Breast epithelium (tissue), 4 donors: ENCODE measurements around the gene TSPAN12. TPM values are rescaled to one million over a fixed set of nuclear protein-coding genes. Genes with fewer than 3 reads are reported as not detected.
"Not testable (repeated sequence)": the region's sequence is repeated elsewhere in the genome, so short reads cannot be mapped to it uniquely, and the experiment has no call there.

Source experiments
- DNase-seq, 2 donors: peaks; one replicate each; pipeline ENCODE4 v3.0.0-alpha.2; 2019; ENCODE audit warnings: low spot score in 2 of 2
- H3K27ac ChIP-seq, 2 donors: fragments of 200-600 bp; sonication (generic) in 1 of 2; one replicate each; pipeline ENCODE4 v1.5.1; 2016 to 2019; ENCODE audit warnings: mild to moderate bottlenecking in 1 of 2
- H3K27me3 ChIP-seq, 2 donors: fragments of 200-600 bp; sonication (generic) in 1 of 2; one replicate each; pipeline versions ENCODE4 v1.5.1 to v1.6.0; 2017 to 2019; ENCODE audit warnings: control low read depth in 1 of 2, mild to moderate bottlenecking in 1 of 2
- H3K36me3 ChIP-seq: fragments of 200-600 bp; one replicate; pipeline ENCODE4 v1.5.1; 2019
- H3K4me1 ChIP-seq, 2 donors: fragments of 200-600 bp; sonication (generic); one replicate each; pipeline ENCODE4 v1.5.1; 2016 to 2019; ENCODE audit warnings: control low read depth in 1 of 2
- H3K4me3 ChIP-seq, 3 donors: fragments of 200-600 bp; sonication (generic); 1 replicate in 2 of 3; 2 replicates in 1 of 3; pipeline ENCODE4 v1.5.1; 2016 to 2019; ENCODE audit warnings: mild to moderate bottlenecking in 3 of 3, moderate library complexity in 2 of 3
- H3K9me3 ChIP-seq, 2 donors: fragments of 200-600 bp; sonication (generic) in 1 of 2; one replicate each; pipeline ENCODE4 v1.5.1; 2016 to 2019; ENCODE audit warnings: control low read depth in 1 of 2
- CTCF ChIP-seq, 3 donors: fragments of 450-650 bp; IDR thresholded peaks; one replicate each; pipeline ENCODE4 v1.5.1; 2016 to 2017; ENCODE audit warnings: antibody characterized with exemption in 3 of 3, mild to moderate bottlenecking in 3 of 3, moderate library complexity in 3 of 3
- POLR2A ChIP-seq: fragments of 450-650 bp; IDR thresholded peaks from one replicate; pipeline ENCODE4 v1.6.1; 2016; ENCODE audit warnings: antibody characterized with exemption, mild to moderate bottlenecking, moderate library complexity
- POLR2AphosphoS5 ChIP-seq, 3 donors: sonication (generic); formaldehyde crosslinking; IDR thresholded peaks; one replicate each; pipeline ENCODE4 v1.6.1; 2017; ENCODE audit warnings: antibody characterized with exemption in 3 of 3
- intact Hi-C: fragments of 100-400 bp; cut with DNase I; formaldehyde crosslinking; loops from one replicate; pipeline ENCODE4 v1.15.1; 2023; ENCODE audit warnings: low total_unique reads
- total RNA-seq, 3 donors: library from RNA; depleted of rRNA; stranded (reverse); fragments of >200 nt; gene quantifications; one replicate each; pipeline ENCODE4 v1.1.0, GENCODE V29; 2016

TSPAN12 gene
- total RNA-seq: 10 to 100 TPM in 1 of 3 donors, 1 to 10 TPM in 2; 6.6 to 11.3 (median 9.2) TPM

GRCh38 chr7:120857588-120858573 is at the start of gene TSPAN12:
TSPAN12 (minus strand) TSS chr7:120858144; CDS start chr7:120856763, 1,381 bp downstream.
- TF ChIP-seq CTCF (IDR thresholded peaks at IDR 0.05) (peak in 1 of 3 donors; percentile 30), POLR2A (no peak)

GRCh38 chr7:120898715-120899499 is 41.0 kb upstream of the TSPAN12 start:
- no peaks in the 10 kb centered on the region for H3K4me1 ChIP-seq
- H3K27me3 ChIP-seq: no peaks in the 10 kb centered on the region
- H3K9me3 ChIP-seq: peaks cover 0 to 8% of the 10 kb centered on the region in 2 donors
- no peak for DNase-seq
- H3K27ac ChIP-seq: no peak overlapping the region
- H3K4me3 ChIP-seq: no peak overlapping the region
- TF ChIP-seq POLR2A: no peak
- no peak for TF ChIP-seq CTCF (IDR thresholded peaks at IDR 0.05)
- TF ChIP-seq POLR2AphosphoS5 (IDR thresholded peaks at IDR 0.05): no peak
- intact Hi-C loops: no loop called here
- H3K36me3 ChIP-seq: no peaks in the 10 kb centered on the region

More at GRCh38 chr7:120857588-120858573, at the start of gene TSPAN12:
- peak within 1 kb of the TSS; percentile 64 to 76 (median 68) for H3K4me3 ChIP-seq
- peak within 1 kb of the TSS; percentile 62 to 74 for H3K27ac ChIP-seq
- DNase-seq: peak; percentile 60 to 73
- H3K9me3 ChIP-seq: no peaks in the 10 kb centered on the region
- no peaks in the 10 kb centered on the region for H3K36me3 ChIP-seq
- H3K4me1 ChIP-seq: no peaks in the 10 kb centered on the region
- H3K27me3 ChIP-seq: no peaks in the 10 kb centered on the region
- intact Hi-C loops: no loop called here

- H3K4me1 ChIP-seq, intact Hi-C loops, H3K27me3 ChIP-seq, H3K27ac ChIP-seq, DNase-seq, H3K4me3 ChIP-seq, H3K36me3 ChIP-seq: not testable (repeated sequence)
- peaks cover 3 to 13% of the 10 kb centered on the region in 2 donors for H3K9me3 ChIP-seq
These were observed 37.3 kb upstream of the TSPAN12 start for GRCh38 chr7:120895253-120895652.

- H3K4me1 ChIP-seq, DNase-seq, H3K9me3 ChIP-seq, H3K27ac ChIP-seq, intact Hi-C loops, H3K36me3 ChIP-seq, H3K27me3 ChIP-seq, H3K4me3 ChIP-seq: not testable (repeated sequence)
These were observed 27.7 kb upstream of the TSPAN12 start for GRCh38 chr7:120885602-120886001.

- no peak for DNase-seq
- Histone ChIP-seq H3K27me3 (no peaks in the 10 kb centered on the region), H3K4me1 (no peaks in the 10 kb centered on the region), H3K36me3 (no peaks in the 10 kb centered on the region), H3K9me3 (no peaks in the 10 kb centered on the region), H3K4me3 (no peak overlapping the region), H3K27ac (no peak overlapping the region)
- TF ChIP-seq POLR2AphosphoS5 (IDR thresholded peaks at IDR 0.05): no peak
- TF ChIP-seq POLR2A: no peak
- no peak for TF ChIP-seq CTCF (IDR thresholded peaks at IDR 0.05)
- intact Hi-C loops: no loop called here
These were observed 19.8 kb upstream of the TSPAN12 start for GRCh38 chr7:120877701-120878100.

- no peaks in the 10 kb centered on the region for H3K9me3 ChIP-seq
- no peak overlapping the region for H3K4me3 ChIP-seq
- no peak for TF ChIP-seq CTCF (IDR thresholded peaks at IDR 0.05)
- TF ChIP-seq POLR2A: no peak
- no peak for TF ChIP-seq POLR2AphosphoS5 (IDR thresholded peaks at IDR 0.05)
- no peaks in the 10 kb centered on the region for H3K36me3 ChIP-seq
- intact Hi-C loops: no loop called here
- H3K27ac ChIP-seq: no peak overlapping the region
- H3K27me3 ChIP-seq: no peaks in the 10 kb centered on the region
- no peak for DNase-seq
- no peaks in the 10 kb centered on the region for H3K4me1 ChIP-seq
These were observed 19.0 kb upstream of the TSPAN12 start for GRCh38 chr7:120876922-120877321.
